Measurements from ENCODE around the gene CALD1.

CALD1 gene

GRCh38 chr7:134850066-134850465 is 70.6 kb downstream of the CALD1 start:
- no peaks in the 10 kb centered on the region for H3K9me2 ChIP-seq (replicated peaks; ENCODE audit: insufficient read depth, low read length)
- H3K27me3 ChIP-seq (ENCODE audit: low read length): no peaks in the 10 kb centered on the region
- H3F3A ChIP-seq (ENCODE audit: insufficient read depth): no peaks in the 10 kb centered on the region
- H2AFZ ChIP-seq (ENCODE audit: low read depth, low read length, severe bottlenecking): no peak overlapping the region
- no peaks in the 10 kb centered on the region for H3K9me3 ChIP-seq (ENCODE audit: insufficient read depth, low read length)
- no peak overlapping the region for H3K9ac ChIP-seq (ENCODE audit: low read length)
- H3K27ac ChIP-seq (ENCODE audit: low read depth, low read length): no peak overlapping the region
- H3K4me3 ChIP-seq (ENCODE audit: insufficient read depth, low read length, poor library complexity, severe bottlenecking): no peak overlapping the region
- H4K20me1 ChIP-seq (ENCODE audit: low read depth, low read length): no peaks in the 10 kb centered on the region
- H3K4me2 ChIP-seq (ENCODE audit: low read depth, low read length, poor library complexity, severe bottlenecking): no peak overlapping the region
- H3K79me2 ChIP-seq (ENCODE audit: insufficient read depth, low read length): no peaks in the 10 kb centered on the region
- TF ChIP-seq CTCF (IDR thresholded peaks at IDR 0.05; ENCODE audit: insufficient read depth, low read length, poor library complexity, severe bottlenecking) (no peak), EZH2phosphoT487 (conservative IDR thresholded peaks at IDR 0.05; ENCODE audit: low read length) (no peak)
- H3K36me3 ChIP-seq (ENCODE audit: low read length): no peaks in the 10 kb centered on the region

- H3K4me3 ChIP-seq (ENCODE audit: insufficient read depth, low read length, poor library complexity, severe bottlenecking): no peak overlapping the region
- H3K4me2 ChIP-seq (ENCODE audit: low read depth, low read length, poor library complexity, severe bottlenecking): no peak overlapping the region
- H4K20me1 ChIP-seq (ENCODE audit: low read depth, low read length): no peaks in the 10 kb centered on the region
- H3K27me3 ChIP-seq (ENCODE audit: low read length): no peaks in the 10 kb centered on the region
- H3F3A ChIP-seq (ENCODE audit: insufficient read depth): no peaks in the 10 kb centered on the region
- H3K79me2 ChIP-seq (ENCODE audit: insufficient read depth, low read length): no peaks in the 10 kb centered on the region
- no peak for TF ChIP-seq EZH2phosphoT487 (conservative IDR thresholded peaks at IDR 0.05; ENCODE audit: low read length)
- TF ChIP-seq CTCF (IDR thresholded peaks at IDR 0.05; ENCODE audit: insufficient read depth, low read length, poor library complexity, severe bottlenecking): no peak
- H3K9ac ChIP-seq (ENCODE audit: low read length): no peak overlapping the region
- no peak overlapping the region for H3K27ac ChIP-seq (ENCODE audit: low read depth, low read length)
- no peak overlapping the region for H2AFZ ChIP-seq (ENCODE audit: low read depth, low read length, severe bottlenecking)
- no peaks in the 10 kb centered on the region for H3K9me3 ChIP-seq (ENCODE audit: insufficient read depth, low read length)
- H3K36me3 ChIP-seq (ENCODE audit: low read length): no peaks in the 10 kb centered on the region
- H3K9me2 ChIP-seq (replicated peaks; ENCODE audit: insufficient read depth, low read length): no peaks in the 10 kb centered on the region
Measured at GRCh38 chr7:134851141-134851540, 71.7 kb downstream of the CALD1 start.

DNA sequence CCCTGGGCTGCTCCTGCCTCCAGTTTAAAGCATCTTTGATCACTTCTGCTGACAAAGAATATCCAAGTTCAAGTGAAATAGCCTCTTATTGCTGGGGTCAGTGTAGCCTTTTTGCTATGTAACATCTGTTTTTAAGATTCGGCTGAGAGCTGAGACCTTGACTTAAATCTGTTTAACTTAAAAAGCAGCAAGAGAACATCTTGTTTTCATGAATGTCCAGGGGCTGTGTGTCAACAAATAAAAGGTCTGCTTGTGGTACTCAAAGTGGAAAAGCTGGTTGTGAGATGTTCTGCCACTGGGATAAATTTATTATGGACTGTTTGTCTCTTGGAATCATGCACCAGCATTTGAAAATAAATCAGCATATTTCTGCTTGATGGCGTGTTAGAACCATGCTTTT is 73.2 kb downstream of the CALD1 start:
- Histone ChIP-seq H3K9me2 (replicated peaks; ENCODE audit: insufficient read depth, low read length) (no peaks in the 10 kb centered on the region), H3K9me3 (ENCODE audit: insufficient read depth, low read length) (no peaks in the 10 kb centered on the region), H3K9ac (ENCODE audit: low read length) (no peak overlapping the region), H3F3A (ENCODE audit: insufficient read depth) (no peaks in the 10 kb centered on the region), H3K27ac (ENCODE audit: low read depth, low read length) (no peak overlapping the region), H3K36me3 (ENCODE audit: low read length) (no peaks in the 10 kb centered on the region), H3K79me2 (ENCODE audit: insufficient read depth, low read length) (no peaks in the 10 kb centered on the region), H2AFZ (ENCODE audit: low read depth, low read length, severe bottlenecking) (no peak overlapping the region), H3K4me2 (ENCODE audit: low read depth, low read length, poor library complexity, severe bottlenecking) (no peak overlapping the region), H4K20me1 (ENCODE audit: low read depth, low read length) (no peaks in the 10 kb centered on the region), H3K27me3 (ENCODE audit: low read length) (no peaks in the 10 kb centered on the region), H3K4me3 (ENCODE audit: insufficient read depth, low read length, poor library complexity, severe bottlenecking) (no peak overlapping the region)
- TF ChIP-seq EZH2phosphoT487 (conservative IDR thresholded peaks at IDR 0.05; ENCODE audit: low read length): no peak
- no peak for TF ChIP-seq CTCF (IDR thresholded peaks at IDR 0.05; ENCODE audit: insufficient read depth, low read length, poor library complexity, severe bottlenecking)

DNA sequence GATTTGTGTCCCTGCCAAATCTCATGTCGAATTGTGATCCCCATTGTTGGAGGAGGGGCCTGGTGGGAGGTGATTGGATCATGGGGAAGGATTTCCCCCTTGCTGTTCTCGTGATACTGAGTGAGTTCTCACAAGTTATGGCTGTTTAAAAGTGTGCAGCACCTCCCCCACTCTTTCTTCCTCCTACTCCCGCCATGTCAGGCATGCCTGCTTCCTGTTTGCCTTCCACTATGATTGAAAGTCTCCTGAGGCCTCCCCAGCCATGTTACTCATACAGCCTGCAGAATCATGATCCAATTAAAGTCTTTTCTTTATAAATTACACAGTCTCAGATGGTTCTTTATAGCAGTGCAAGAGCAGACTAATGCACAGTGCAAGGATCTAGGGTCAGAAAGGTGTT is 75.4 kb downstream of the CALD1 start:
- Histone ChIP-seq H3K27me3 (ENCODE audit: low read length) (no peaks in the 10 kb centered on the region), H2AFZ (ENCODE audit: low read depth, low read length, severe bottlenecking) (no peak overlapping the region), H3K27ac (ENCODE audit: low read depth, low read length) (no peak overlapping the region), H3K79me2 (ENCODE audit: insufficient read depth, low read length) (no peaks in the 10 kb centered on the region), H3K36me3 (ENCODE audit: low read length) (no peaks in the 10 kb centered on the region), H3K9me2 (replicated peaks; ENCODE audit: insufficient read depth, low read length) (no peaks in the 10 kb centered on the region), H3K9me3 (ENCODE audit: insufficient read depth, low read length) (no peaks in the 10 kb centered on the region), H3F3A (ENCODE audit: insufficient read depth) (no peaks in the 10 kb centered on the region), H4K20me1 (ENCODE audit: low read depth, low read length) (no peaks in the 10 kb centered on the region), H3K4me3 (ENCODE audit: insufficient read depth, low read length, poor library complexity, severe bottlenecking) (no peak overlapping the region), H3K4me2 (ENCODE audit: low read depth, low read length, poor library complexity, severe bottlenecking) (no peak overlapping the region), H3K9ac (ENCODE audit: low read length) (no peak overlapping the region)
- TF ChIP-seq EZH2phosphoT487 (conservative IDR thresholded peaks at IDR 0.05; ENCODE audit: low read length) (no peak), CTCF (IDR thresholded peaks at IDR 0.05; ENCODE audit: insufficient read depth, low read length, poor library complexity, severe bottlenecking) (no peak)

Measured in SU-DHL-6 (cell line).